ENCODE data around the gene COX6A2. TPM values are rescaled to one million over a fixed set of nuclear protein-coding genes. Genes with fewer than 3 reads are reported as not detected.

The COX6A2 gene
- polyA plus RNA-seq, 1 donor from 2014 or later = not detected

GRCh38 chr16:31395647-31396046 lies 32.5 kb downstream of the COX6A2 start:
- H2AFZ ChIP-seq (ENCODE audit: low read depth, low read length) = no peak overlapping the region
- H3K9ac ChIP-seq (ENCODE audit: low read length) = no peak overlapping the region
- no peak overlapping the region for H3K27ac ChIP-seq (ENCODE audit: low read length)
- no peak overlapping the region for H3K4me2 ChIP-seq (ENCODE audit: low read length)
- H3K4me3 ChIP-seq (ENCODE audit: low read length) = no peak overlapping the region
- H3F3A ChIP-seq (ENCODE audit: insufficient read depth, low read length, poor library complexity, severe bottlenecking) = no peaks in the 10 kb centered on the region
- no peaks in the 10 kb centered on the region for H4K20me1 ChIP-seq (ENCODE audit: insufficient read depth)
- H3K36me3 ChIP-seq (ENCODE audit: insufficient read depth, low read length) = no peaks in the 10 kb centered on the region
- no peaks in the 10 kb centered on the region for H3K9me2 ChIP-seq (ENCODE audit: insufficient read depth, low read length)
- H3K9me3 ChIP-seq (ENCODE audit: low read length) = no peaks in the 10 kb centered on the region
- no peaks in the 10 kb centered on the region for H3K27me3 ChIP-seq (ENCODE audit: insufficient read depth, low read depth, low read length)
- H3K79me2 ChIP-seq (replicated peaks; ENCODE audit: insufficient read depth, low read length) = no peaks in the 10 kb centered on the region
- TF ChIP-seq MXI1 (conservative IDR thresholded peaks at IDR 0.05; ENCODE audit: poor library complexity, severe bottlenecking) (no peak), EP300 (conservative IDR thresholded peaks at IDR 0.05; ENCODE audit: poor library complexity, severe bottlenecking) (no peak), TAF1 (IDR thresholded peaks at IDR 0.05; ENCODE audit: low read depth) (no peak), REST (IDR thresholded peaks at IDR 0.05; ENCODE audit: borderline replicate concordance) (no peak), CTCF (IDR thresholded peaks at IDR 0.05; ENCODE audit: poor library complexity, severe bottlenecking) (no peak), EZH2 (IDR thresholded peaks at IDR 0.05; ENCODE audit: borderline replicate concordance, insufficient read depth, low read length, poor library complexity, severe bottlenecking) (no peak)

GRCh38 chr16:31393056-31393455 lies 35.1 kb downstream of the COX6A2 start, which contains the start of gene ITGAD:
TSS of gene ITGAD (plus strand) at chr16:31393335. CDS start at chr16:31393361, 26 bp downstream.
- Histone ChIP-seq H4K20me1 (ENCODE audit: insufficient read depth) (no peaks in the 10 kb centered on the region), H3K9me3 (ENCODE audit: low read length) (no peaks in the 10 kb centered on the region), H3K4me3 (ENCODE audit: low read length) (no peak within 1 kb of the TSS), H2AFZ (ENCODE audit: low read depth, low read length) (no peak within 1 kb of the TSS), H3K79me2 (replicated peaks; ENCODE audit: insufficient read depth, low read length) (no peaks in the 10 kb centered on the region), H3K4me2 (ENCODE audit: low read length) (no peak within 1 kb of the TSS), H3K9me2 (ENCODE audit: insufficient read depth, low read length) (no peaks in the 10 kb centered on the region), H3F3A (ENCODE audit: insufficient read depth, low read length, poor library complexity, severe bottlenecking) (no peaks in the 10 kb centered on the region), H3K27me3 (ENCODE audit: insufficient read depth, low read depth, low read length) (no peaks in the 10 kb centered on the region), H3K27ac (ENCODE audit: low read length) (no peak within 1 kb of the TSS), H3K9ac (ENCODE audit: low read length) (no peak within 1 kb of the TSS), H3K36me3 (ENCODE audit: insufficient read depth, low read length) (no peaks in the 10 kb centered on the region)
- no peak for TF ChIP-seq MXI1 (conservative IDR thresholded peaks at IDR 0.05; ENCODE audit: poor library complexity, severe bottlenecking)
- no peak for TF ChIP-seq EP300 (conservative IDR thresholded peaks at IDR 0.05; ENCODE audit: poor library complexity, severe bottlenecking)
- no peak for TF ChIP-seq RAD21 (conservative IDR thresholded peaks at IDR 0.05)

GRCh38 chr16:31390504-31391041 lies 37.6 kb downstream of the COX6A2 start:
- Histone ChIP-seq H3K36me3 (ENCODE audit: insufficient read depth, low read length) (no peaks in the 10 kb centered on the region), H3K9me3 (ENCODE audit: low read length) (no peaks in the 10 kb centered on the region), H3K4me3 (ENCODE audit: low read length) (no peak overlapping the region), H2AFZ (ENCODE audit: low read depth, low read length) (no peak overlapping the region), H3K4me2 (ENCODE audit: low read length) (no peak overlapping the region), H4K20me1 (ENCODE audit: insufficient read depth) (no peaks in the 10 kb centered on the region), H3K9ac (ENCODE audit: low read length) (no peak overlapping the region), H3K27ac (ENCODE audit: low read length) (no peak overlapping the region), H3K9me2 (ENCODE audit: insufficient read depth, low read length) (no peaks in the 10 kb centered on the region), H3K27me3 (ENCODE audit: insufficient read depth, low read depth, low read length) (no peaks in the 10 kb centered on the region), H3K79me2 (replicated peaks; ENCODE audit: insufficient read depth, low read length) (no peaks in the 10 kb centered on the region), H3F3A (ENCODE audit: insufficient read depth, low read length, poor library complexity, severe bottlenecking) (no peaks in the 10 kb centered on the region)
- TF ChIP-seq REST (IDR thresholded peaks at IDR 0.05; ENCODE audit: borderline replicate concordance) (no peak), EP300 (conservative IDR thresholded peaks at IDR 0.05; ENCODE audit: poor library complexity, severe bottlenecking) (no peak), EZH2 (IDR thresholded peaks at IDR 0.05; ENCODE audit: borderline replicate concordance, insufficient read depth, low read length, poor library complexity, severe bottlenecking) (no peak), POLR2AphosphoS5 (IDR thresholded peaks at IDR 0.05) (no peak), RAD21 (conservative IDR thresholded peaks at IDR 0.05) (no peak), SMC3 (conservative IDR thresholded peaks at IDR 0.05; ENCODE audit: poor library complexity) (no peak), CTCF (IDR thresholded peaks at IDR 0.05; ENCODE audit: poor library complexity, severe bottlenecking) (no peak), MXI1 (conservative IDR thresholded peaks at IDR 0.05; ENCODE audit: poor library complexity, severe bottlenecking) (no peak), TAF1 (IDR thresholded peaks at IDR 0.05; ENCODE audit: low read depth) (no peak)

Data from neural cell (in vitro differentiated cells).